Testis (tissue), 2 donors: ENCODE measurements around the gene FUZ.

Source experiments
- POLR2A ChIP-seq: fragments of 450-650 bp; IDR thresholded peaks from one replicate; pipeline ENCODE4 v1.6.1; 2017; ENCODE audit warnings: antibody characterized with exemption, mild to moderate bottlenecking, moderate library complexity
- TF ChIP-seq, protein P1 (sequence below), 3 experiments: fragments of 450-650 bp in 2 of 3; fragments of 200-600 bp in 1 of 3; sonication (generic) in 1 of 3; IDR thresholded peaks; one replicate each; pipeline ENCODE4 v1.5.1; 2016 to 2019; ENCODE audit warnings: antibody characterized with exemption in 3 of 3, mild to moderate bottlenecking in 2 of 3, moderate library complexity in 1 of 3

DNA sequence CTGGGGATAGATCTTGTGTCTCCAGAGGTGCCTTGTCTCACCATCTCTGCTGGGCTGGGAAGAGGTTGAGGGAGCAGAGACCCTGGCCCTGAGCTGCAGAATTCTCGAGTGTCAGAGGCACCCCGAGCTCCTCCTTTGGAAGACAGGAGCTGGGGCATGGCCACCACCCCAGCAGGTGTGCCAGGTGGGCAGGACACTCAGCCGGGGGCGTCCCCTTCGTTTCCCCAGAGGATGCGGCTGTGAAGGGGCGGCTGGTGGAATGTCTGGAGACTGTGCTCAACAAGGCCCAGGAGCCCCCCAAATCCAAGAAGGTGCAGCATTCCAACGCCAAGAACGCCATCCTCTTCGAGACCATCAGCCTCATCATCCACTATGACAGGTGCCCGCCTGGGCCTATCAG, 14.5 kb downstream of the FUZ start:
- TF ChIP-seq, protein P1, sequence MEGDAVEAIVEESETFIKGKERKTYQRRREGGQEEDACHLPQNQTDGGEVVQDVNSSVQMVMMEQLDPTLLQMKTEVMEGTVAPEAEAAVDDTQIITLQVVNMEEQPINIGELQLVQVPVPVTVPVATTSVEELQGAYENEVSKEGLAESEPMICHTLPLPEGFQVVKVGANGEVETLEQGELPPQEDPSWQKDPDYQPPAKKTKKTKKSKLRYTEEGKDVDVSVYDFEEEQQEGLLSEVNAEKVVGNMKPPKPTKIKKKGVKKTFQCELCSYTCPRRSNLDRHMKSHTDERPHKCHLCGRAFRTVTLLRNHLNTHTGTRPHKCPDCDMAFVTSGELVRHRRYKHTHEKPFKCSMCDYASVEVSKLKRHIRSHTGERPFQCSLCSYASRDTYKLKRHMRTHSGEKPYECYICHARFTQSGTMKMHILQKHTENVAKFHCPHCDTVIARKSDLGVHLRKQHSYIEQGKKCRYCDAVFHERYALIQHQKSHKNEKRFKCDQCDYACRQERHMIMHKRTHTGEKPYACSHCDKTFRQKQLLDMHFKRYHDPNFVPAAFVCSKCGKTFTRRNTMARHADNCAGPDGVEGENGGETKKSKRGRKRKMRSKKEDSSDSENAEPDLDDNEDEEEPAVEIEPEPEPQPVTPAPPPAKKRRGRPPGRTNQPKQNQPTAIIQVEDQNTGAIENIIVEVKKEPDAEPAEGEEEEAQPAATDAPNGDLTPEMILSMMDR (IDR thresholded peaks at IDR 0.05) = no peak
- no peak for TF ChIP-seq POLR2A
